HepG2 (cell line): ENCODE measurements around the gene PSMD6. TPM values are rescaled to one million over a fixed set of nuclear protein-coding genes. Genes with fewer than 3 reads are reported as not detected.

Experiments
- ATAC-seq: fragments of 200-7000 bp; cut with Tn5 transposase; 3 replicates; pipeline ENCODE4 v1.9.1; 2020; ENCODE audit warnings: mild to moderate bottlenecking, moderate library complexity
- BruUV-seq: library from RNA; stranded (reverse); fragments of 400-500 nt; replicated peaks from 2 replicates; lab custom pipeline; 2021; lab: Mats Ljungman, UMichigan
- CTCF ChIA-PET: fragments of 300-600 bp; formaldehyde crosslinking; extraction: SDS; loops from one replicate; lab custom pipeline; 2021; ENCODE audit warnings: low total read pairs, inconsistent platforms, low intra/inter-chr PET ratio; lab: Yijun Ruan, JAX
- POLR2A ChIA-PET: fragments of 350-600 bp; sonication (Branson Sonifier 250); formaldehyde crosslinking; loops from one replicate; lab custom pipeline; 2020; ENCODE audit warnings: antibody characterized with exemption, inconsistent platforms; lab: Yijun Ruan, JAX
- DNase-seq: peaks from one replicate; pipeline ENCODE4 v3.0.0-alpha.2; 2015; ENCODE audit warnings: low spot score
- FAIRE-seq: peaks from 3 replicates; lab custom pipeline; 2011; peaks lifted over from hg19 to GRCh38; lab: Jason Lieb, UNC
- H2AFZ ChIP-seq: one replicate; pipeline ENCODE4 v1.6.1; 2011; ENCODE audit warnings: low read length, inconsistent platforms
- H3K27ac ChIP-seq: fragments of 300-600 bp; 3 replicates; pipeline ENCODE4 v1.8.0; 2011; ENCODE audit warnings: mixed run types, mild to moderate bottlenecking, mixed read lengths, low read length, inconsistent platforms; ENCODE audit not compliant: insufficient read depth; ENCODE audit errors: extremely low read length
- H3K27me3 ChIP-seq, 2 experiments: fragments of 200-600 bp in 1 of 2; 2 replicates in 1 of 2; 3 replicates in 1 of 2; pipeline versions ENCODE4 v1.6.0 to v1.8.0; 2011; ENCODE audit warnings: low read length in 2 of 2, mild to moderate bottlenecking in 2 of 2, moderate library complexity in 2 of 2, inconsistent platforms in 1 of 2; ENCODE audit not compliant: insufficient read depth in 2 of 2, control insufficient read depth in 1 of 2
- H3K36me3 ChIP-seq, 2 experiments: fragments of 200-600 bp in 1 of 2; replicated peaks in 1 of 2; 2 replicates in 1 of 2; 3 replicates in 1 of 2; pipeline versions ENCODE4 v1.5.1 to v1.8.0; 2011; ENCODE audit warnings: low read length in 2 of 2, inconsistent platforms in 1 of 2; ENCODE audit not compliant: insufficient read depth in 2 of 2, control insufficient read depth in 1 of 2
- H3K4me1 ChIP-seq: 2 replicates; pipeline ENCODE4 v1.5.1; 2012; ENCODE audit warnings: low read length, inconsistent platforms; ENCODE audit not compliant: insufficient read depth
- H3K4me2 ChIP-seq: 2 replicates; pipeline ENCODE4 v1.6.0; 2011; ENCODE audit warnings: low read depth, low read length, inconsistent platforms
- H3K4me3 ChIP-seq, 3 experiments: fragments of 200-600 bp in 1 of 3; sonication (generic), shearing (Covaris generic) in 1 of 3; replicated peaks in 1 of 3; 2 replicates each; pipeline ENCODE4 v1.5.1; 2011 to 2016; ENCODE audit warnings: low read length in 3 of 3, inconsistent platforms in 2 of 3, low read depth in 2 of 3, mild to moderate bottlenecking in 2 of 3, control low read depth in 1 of 3, mixed read lengths in 1 of 3; ENCODE audit not compliant: insufficient read depth in 1 of 3
- H3K79me2 ChIP-seq: one replicate; pipeline ENCODE4 v1.6.1; 2011; ENCODE audit warnings: low read length, inconsistent platforms; ENCODE audit not compliant: insufficient read depth
- H3K9ac ChIP-seq: 2 replicates; pipeline ENCODE4 v1.6.0; 2011; ENCODE audit warnings: mild to moderate bottlenecking, low read depth, low read length, inconsistent platforms; ENCODE audit not compliant: insufficient read depth
- H3K9me3 ChIP-seq: 2 replicates; pipeline ENCODE4 v1.5.1; 2012; ENCODE audit warnings: mild to moderate bottlenecking, low read length
- H4K20me1 ChIP-seq: 2 replicates; pipeline ENCODE4 v1.6.0; 2011; ENCODE audit warnings: inconsistent platforms, mild to moderate bottlenecking, low read length, moderate library complexity; ENCODE audit not compliant: insufficient read depth
- HNRNPL ChIP-seq: fragments of 200-400 bp; formaldehyde crosslinking; IDR thresholded peaks from 2 replicates; pipeline ENCODE4 v1.6.1; 2017; ENCODE audit warnings: mild to moderate bottlenecking, low read depth, low read length
- KLF11 ChIP-seq: IDR thresholded peaks from 2 replicates; pipeline ENCODE4 v1.6.1; 2016; ENCODE audit warnings: missing compliant biosample characterization
- NCOA2 ChIP-seq: sonication (generic); formaldehyde crosslinking; IDR thresholded peaks from 2 replicates; pipeline ENCODE4 v1.8.0; 2022; ENCODE audit warnings: inconsistent platforms
- NFE2L2 ChIP-seq: fragments of 150-350 bp; IDR thresholded peaks from 2 replicates; pipeline ENCODE4 v1.6.1; 2014; ENCODE audit warnings: low read length
- POLR2A ChIP-seq, 2 experiments: IDR thresholded peaks; 2 replicates each; pipeline ENCODE4 v1.6.1; 2011; ENCODE audit warnings: low read depth in 2 of 2, low read length in 2 of 2, mild to moderate bottlenecking in 1 of 2, moderate library complexity in 1 of 2; ENCODE audit not compliant: insufficient read depth in 1 of 2
- RBM22 ChIP-seq: fragments of 200-400 bp; formaldehyde crosslinking; optimal IDR thresholded peaks from 2 replicates; pipeline ENCODE3; 2017; ENCODE audit warnings: mild to moderate bottlenecking, low read length, moderate library complexity
- ZNF460 ChIP-seq: sonication (generic); formaldehyde crosslinking; IDR thresholded peaks from 2 replicates; pipeline ENCODE4 v1.5.1; 2020; ENCODE audit warnings: missing genetic modification reagents, mild to moderate bottlenecking, borderline replicate concordance
- ZNF557 ChIP-seq: sonication (generic); formaldehyde crosslinking; IDR thresholded peaks from 2 replicates; pipeline ENCODE4 v1.4.0; 2020; ENCODE audit warnings: missing genetic modification reagents
- ZNF572 ChIP-seq: sonication (generic); formaldehyde crosslinking; IDR thresholded peaks from 2 replicates; pipeline ENCODE4 v1.5.1; 2020; ENCODE audit warnings: mild to moderate bottlenecking, missing genetic modification reagents
- ZNF577 ChIP-seq: sonication (generic); formaldehyde crosslinking; IDR thresholded peaks from 2 replicates; pipeline ENCODE4 v1.4.0; 2020; ENCODE audit warnings: mild to moderate bottlenecking, low read depth, missing genetic modification reagents, borderline replicate concordance
- ZNF850 ChIP-seq: sonication (generic); formaldehyde crosslinking; conservative IDR thresholded peaks from 2 replicates; pipeline ENCODE4 v1.9.0; 2021; ENCODE audit warnings: mild to moderate bottlenecking, missing genetic modification reagents
- ZSCAN21 ChIP-seq: sonication (generic); formaldehyde crosslinking; IDR thresholded peaks from 2 replicates; pipeline ENCODE4 v1.8.0; 2022; ENCODE audit warnings: mild to moderate bottlenecking, missing genetic modification reagents, moderate library complexity, borderline replicate concordance
- WGBS: methylation state at CpG from one replicate; pipeline ENCODE4 v1.1.6; 2017; ENCODE audit warnings: low lambda C conversion rate; 5-methylcytosine and 5-hydroxymethylcytosine counted together
- in situ Hi-C: cut with HindIII; loops from 2 replicates; pipeline ENCODE4 v1.10.0; 2017; ENCODE audit warnings: low pct_unique_long_range_greater_than_20kb; ENCODE audit not compliant: extremely low pct_ligation_motif_present
- intact Hi-C: fragments of 100-400 bp; cut with micrococcal nuclease; formaldehyde crosslinking; loops from one replicate; pipeline ENCODE4 v1.10.0; 2022; ENCODE audit not compliant: unreplicated experiment
- polyA plus RNA-seq, 8 experiments: library from polyadenylated mRNA; depleted of rRNA in 3 of 8; stranded (reverse) in 7 of 8; unstranded in 1 of 8; fragments of >200 nt; fragmentation: Illumina TruSeq in 4 of 8; extraction: Trizol in 4 of 8; gene quantifications; 2 replicates each; pipeline versions ENCODE4 v1.2.1 to v1.2.3, GENCODE V29; 2011 to 2016; ENCODE audit warnings: low read depth in 4 of 8, missing spikeins in 1 of 8, mixed read lengths in 1 of 8; ENCODE audit not compliant: insufficient read depth in 1 of 8
- total RNA-seq, 5 experiments: library from RNA; depleted of rRNA; stranded (reverse); fragments of >200 nt; fragmentation: Illumina TruSeq; extraction: Trizol; gene quantifications; 2 replicates each; pipeline ENCODE4 v1.2.3, GENCODE V29; 2016; ENCODE audit warnings: low read depth in 1 of 5

PSMD6 gene
- total and polyA plus RNA-seq, 2 of the 13 experiments (the other 11 are each of a cell fraction or from before 2014, with no cell fraction given): 36.8 to 117 TPM

DNA sequence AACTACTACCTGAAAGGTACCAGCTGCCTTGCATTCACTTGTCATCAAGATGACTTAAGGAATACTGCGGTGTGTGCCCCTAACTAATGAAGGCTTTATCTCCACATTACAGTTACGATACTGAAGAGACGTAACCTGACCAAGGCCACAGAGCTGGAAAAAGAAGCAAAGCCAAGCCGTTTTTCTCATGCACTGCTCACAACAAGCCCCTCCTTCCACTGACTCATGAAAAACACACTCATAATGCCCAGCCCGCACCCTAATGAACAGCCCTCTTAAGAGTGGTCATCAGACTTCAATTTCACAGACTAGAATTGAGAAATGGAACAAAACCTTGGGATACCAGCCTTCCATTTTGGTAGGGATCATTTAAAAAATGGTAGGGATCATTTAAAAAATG is 11.6 kb downstream of the PSMD6 start:
- Histone ChIP-seq H3K4me2 (no peak overlapping the region), H3K4me1 (no peaks in the 10 kb centered on the region), H3K36me3 (peaks cover 21 to 83% of the 10 kb centered on the region in 2 experiments), H4K20me1 (no peaks in the 10 kb centered on the region), H3K27me3 (no peaks in the 10 kb centered on the region), H3K27ac (no peak overlapping the region), H3K79me2 (peaks cover 2% of the 10 kb centered on the region), H2AFZ (no peak overlapping the region), H3K9me3 (no peaks in the 10 kb centered on the region), H3K9ac (no peak overlapping the region), H3K4me3 (no peak overlapping the region)
- 97% methylated on average over 5 of the region's 5 CpGs for WGBS
- TF ChIP-seq ZNF460 (CRISPR knock-in tag): no peak
- no peak for TF ChIP-seq ZNF572 (CRISPR knock-in tag)
- no peak for TF ChIP-seq NFE2L2
- TF ChIP-seq ZNF850 (CRISPR knock-in tag): no peak
- TF ChIP-seq ZNF577 (CRISPR knock-in tag): no peak
- TF ChIP-seq POLR2A (IDR thresholded peaks at IDR 0.05; ENCODE audit: insufficient read depth in 1 of 2, low read depth in 2 of 2, low read length in 2 of 2): 0 out of 4 replicates have a peak, but pooled peaks of 1 of the 2 experiments have one; percentile 2
- TF ChIP-seq RBM22: peak; percentile 13
- TF ChIP-seq NCOA2 (CRISPR knock-in tag): no peak
- no peak for TF ChIP-seq ZSCAN21 (CRISPR knock-in tag)
- TF ChIP-seq HNRNPL: no peak
- TF ChIP-seq KLF11 (CRISPR knock-in tag): no peak
- TF ChIP-seq ZNF557 (CRISPR knock-in tag): no peak
- DNase-seq (no peak), ATAC-seq (no peak), FAIRE-seq (no peak)
- no TSS peak for BruUV-seq
- ChIA-PET POLR2A (no interaction called here), CTCF (no interaction called here)
- in situ Hi-C loops (no loop called here), intact Hi-C loops (no loop called here)
